ENCODE data around the gene PHLDA1.

DNA sequence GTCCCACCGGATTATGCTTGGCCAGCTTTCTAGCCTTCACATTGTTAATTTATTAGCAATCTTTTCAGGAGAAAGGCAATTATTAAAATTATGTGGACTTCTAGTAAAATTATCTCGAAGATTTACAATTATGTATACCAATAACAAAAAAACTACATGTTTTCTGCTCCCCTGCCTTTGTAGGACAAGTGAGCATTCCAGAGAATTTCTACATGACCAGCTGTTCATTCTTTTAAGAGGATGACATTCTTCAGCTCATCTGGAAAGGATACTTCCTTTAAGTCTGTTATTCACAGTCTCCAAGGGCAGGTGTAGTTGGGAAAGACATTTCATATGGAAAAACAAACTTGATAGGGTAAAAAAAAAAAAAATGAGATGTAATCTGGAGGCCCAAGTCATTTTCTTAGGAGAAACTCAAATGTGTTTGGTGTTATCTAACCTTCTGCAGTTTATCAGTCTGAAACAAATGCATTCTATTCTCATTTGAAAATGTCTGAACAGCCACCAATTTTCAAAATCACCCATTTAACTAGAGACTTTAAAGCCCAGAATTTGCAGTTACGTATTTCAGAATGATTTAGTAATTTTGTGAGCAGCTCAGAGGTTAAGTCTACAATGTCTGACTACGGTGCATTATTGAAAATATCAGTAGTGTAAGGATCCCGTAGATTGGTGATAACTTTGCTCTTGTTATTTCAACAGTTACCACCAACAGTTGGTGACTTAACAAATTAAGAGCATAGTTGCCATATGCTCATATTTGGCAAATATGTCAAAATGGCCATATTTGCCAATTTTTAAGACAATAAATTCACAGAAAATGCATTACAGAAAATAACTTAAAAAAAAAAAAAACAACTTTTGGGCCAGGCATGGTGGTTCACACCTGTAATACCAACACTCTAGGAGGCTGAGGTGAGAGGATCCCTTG is 1.8 kb upstream of the PHLDA1 start:
- TF ChIP-seq POLR2A (IDR thresholded peaks at IDR 0.05; ENCODE audit: low read depth, low read length) (no peak), TAF1 (IDR thresholded peaks at IDR 0.05; ENCODE audit: borderline replicate concordance, low read depth, low read length) (no peak), POLR2AphosphoS5 (IDR thresholded peaks at IDR 0.05; ENCODE audit: low read depth, low read length) (no peak)

Measured in GM12892 (cell line).